Urinary bladder (tissue), 4 donors: ENCODE results near the gene COL1A1. TPM values are rescaled to one million over a fixed set of nuclear protein-coding genes. Genes with fewer than 3 reads are reported as not detected.
A peak's percentile ranks its signal among the peaks of the same experiment; 100 is the strongest.

ENCODE experiments used
- DNase-seq: peaks from one replicate; pipeline ENCODE4 v3.0.0-alpha.2; 2015; ENCODE audit errors: extremely low spot score
- H3K27ac ChIP-seq: one replicate; pipeline ENCODE4 v1.5.1; 2013; ENCODE audit warnings: low read depth, mild to moderate bottlenecking, moderate library complexity
- H3K36me3 ChIP-seq: one replicate; pipeline ENCODE4 v1.6.1; 2013; ENCODE audit warnings: mild to moderate bottlenecking, moderate library complexity; ENCODE audit not compliant: insufficient read depth
- H3K4me1 ChIP-seq: one replicate; pipeline ENCODE4 v1.6.1; 2013; ENCODE audit warnings: mild to moderate bottlenecking, moderate library complexity; ENCODE audit not compliant: insufficient read depth
- H3K4me3 ChIP-seq: one replicate; pipeline ENCODE4 v1.5.1; 2013; ENCODE audit warnings: low read depth, low read length
- WGBS: extraction: QIAGEN DNeasy Blood & Tissue Kit; methylation state at CpG from one replicate; pipeline ENCODE4 v1.1.7; 2013; 5-methylcytosine and 5-hydroxymethylcytosine counted together
- polyA plus RNA-seq: library from polyadenylated mRNA; stranded (reverse); fragments of 200-250 nt; gene quantifications from one replicate; pipeline ENCODE4 v1.2.3, GENCODE V29; 2013
- total RNA-seq: library from RNA; depleted of rRNA; stranded (reverse); fragments of >200 nt; gene quantifications from one replicate; pipeline ENCODE4 v1.2.3, GENCODE V29; 2014
- donor health status: healthy with polysubstance abuse.
- donor health status: healthy.

The COL1A1 gene
- total and polyA plus RNA-seq, 2 donors: 802 to 5,262 TPM

GRCh38 chr17:50190293-50190602, 11.2 kb downstream of the COL1A1 start:
- WGBS: 62% methylated on average over 8 of the region's 8 CpGs
- DNase-seq: no peak
- H3K4me1 ChIP-seq: no peaks in the 10 kb centered on the region
- H3K36me3 ChIP-seq: no peaks in the 10 kb centered on the region
- no peak overlapping the region for H3K4me3 ChIP-seq
- H3K27ac ChIP-seq: peak overlapping the region; percentile 66

DNA sequence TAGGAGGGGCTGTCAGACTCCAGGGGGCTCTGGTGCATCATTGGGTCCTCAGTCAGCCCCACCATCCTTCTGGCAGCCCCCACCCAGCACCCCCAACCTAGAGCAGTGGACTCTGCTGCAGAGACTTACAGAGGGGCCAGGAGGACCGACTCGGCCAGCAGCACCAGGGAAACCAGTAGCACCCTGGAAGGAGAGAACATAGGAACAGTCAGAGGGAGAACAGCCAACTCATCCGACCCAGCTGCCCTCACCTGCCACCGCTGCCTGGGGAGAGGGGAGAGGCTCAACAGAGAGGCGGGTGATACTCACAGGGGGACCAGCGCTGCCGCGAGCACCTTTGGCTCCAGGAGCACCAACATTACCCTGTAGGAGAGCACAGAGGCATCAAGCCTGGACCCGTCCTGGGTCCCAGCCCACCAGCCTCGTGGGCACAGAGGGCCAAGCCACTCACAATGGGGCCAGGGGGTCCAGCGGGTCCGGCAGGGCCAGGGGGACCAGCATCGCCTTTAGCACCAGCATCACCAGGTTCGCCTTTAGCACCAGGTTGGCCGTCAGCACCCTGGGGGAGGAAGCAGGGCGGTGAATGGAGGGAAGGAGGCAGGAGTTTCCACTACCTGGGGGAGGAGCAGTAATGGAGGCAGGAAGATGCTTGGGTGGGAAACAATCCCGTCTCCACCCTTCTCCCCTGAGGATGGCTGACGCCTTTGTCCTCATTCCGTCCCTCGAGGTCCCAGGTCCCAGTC, 11.7 kb downstream of the COL1A1 start:
- no peaks in the 10 kb centered on the region for H3K36me3 ChIP-seq
- H3K27ac ChIP-seq: peak overlapping the region; percentile 81
- no peak for DNase-seq
- H3K4me1 ChIP-seq: no peaks in the 10 kb centered on the region
- H3K4me3 ChIP-seq: no peak overlapping the region
- WGBS: 45% methylated on average over 20 of the region's 20 CpGs

DNA sequence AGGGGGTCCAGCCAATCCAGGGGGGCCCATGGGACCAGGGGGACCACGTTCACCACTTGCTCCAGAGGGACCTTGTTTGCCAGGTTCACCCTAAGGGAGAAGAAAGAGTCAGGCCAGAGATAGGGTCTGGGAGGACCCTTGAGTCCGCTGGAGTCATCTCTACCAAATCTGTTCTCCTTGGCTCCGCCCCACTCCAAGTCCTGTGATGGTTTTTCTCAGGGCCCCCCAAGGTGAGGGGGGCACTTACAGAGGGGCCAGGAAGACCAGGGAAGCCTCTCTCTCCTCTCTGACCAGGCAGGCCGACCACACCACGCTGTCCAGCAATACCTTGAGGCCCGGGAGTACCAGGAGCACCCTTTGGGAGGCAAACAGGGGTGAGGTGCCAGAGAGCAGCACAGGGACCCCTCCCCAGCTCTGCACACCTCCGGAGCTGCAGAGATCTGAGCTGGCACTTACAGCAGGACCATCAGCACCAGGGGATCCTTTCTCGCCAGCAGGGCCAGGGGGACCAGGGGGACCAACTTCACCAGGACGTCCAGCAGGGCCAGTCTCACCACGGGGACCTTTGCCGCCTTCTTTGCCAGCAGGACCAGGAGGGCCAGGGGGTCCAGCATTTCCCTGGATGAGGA, 12.4 kb downstream of the COL1A1 start:
- Histone ChIP-seq H3K4me1 (no peaks in the 10 kb centered on the region), H3K27ac (peak overlapping the region; percentile 81), H3K4me3 (no peak overlapping the region), H3K36me3 (no peaks in the 10 kb centered on the region)
- 51% methylated on average over 11 of the region's 11 CpGs for WGBS
- DNase-seq: no peak

- Histone ChIP-seq H3K4me1 (no peaks in the 10 kb centered on the region), H3K36me3 (no peaks in the 10 kb centered on the region)
Observed at GRCh38 chr17:50188531-50188920, 12.9 kb downstream of the COL1A1 start.

DNA sequence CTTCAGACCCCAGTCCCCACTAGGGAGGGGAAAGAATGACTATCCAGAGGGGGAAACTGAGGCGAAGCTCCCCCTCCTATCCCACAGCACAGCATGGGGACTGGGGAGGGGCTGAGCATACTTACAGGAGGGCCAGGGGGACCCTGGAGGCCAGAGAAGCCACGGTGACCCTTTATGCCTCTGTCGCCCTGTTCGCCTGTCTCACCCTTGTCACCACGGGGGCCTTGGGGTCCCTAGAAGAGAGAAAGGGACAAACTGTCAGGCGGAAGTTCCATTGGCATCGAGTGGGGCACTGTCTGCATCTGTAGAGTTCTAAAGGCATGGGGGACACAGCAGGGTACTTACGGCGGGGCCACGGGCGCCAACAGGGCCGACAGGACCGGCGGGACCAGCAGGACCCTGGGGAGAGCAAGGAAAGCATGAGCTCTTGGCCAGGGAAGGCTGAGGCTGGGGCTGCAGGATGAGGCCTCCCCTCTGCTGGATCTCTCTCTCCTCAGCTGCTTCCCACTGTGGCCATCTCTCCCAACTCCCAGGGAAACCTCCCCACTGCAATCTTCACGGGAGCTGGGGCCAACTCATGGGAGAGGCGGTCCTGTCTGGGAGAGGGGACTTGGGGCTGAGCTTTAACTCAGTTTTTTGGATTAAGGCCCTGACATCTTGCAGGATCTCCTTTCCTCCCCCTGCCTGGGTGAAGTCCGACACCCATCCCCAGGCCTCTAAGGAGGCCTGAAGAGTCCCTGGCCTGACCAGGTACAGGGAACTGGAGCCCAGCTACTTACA, 13.5 kb downstream of the COL1A1 start:
- no peaks in the 10 kb centered on the region for H3K4me1 ChIP-seq
- no peaks in the 10 kb centered on the region for H3K36me3 ChIP-seq
- H3K27ac ChIP-seq: peak overlapping the region; percentile 76
- H3K4me3 ChIP-seq: no peak overlapping the region
- WGBS: 51% methylated on average over 17 of the region's 17 CpGs
- no peak for DNase-seq

More at GRCh38 chr17:50188531-50188920, 12.9 kb downstream of the COL1A1 start:
- DNase-seq: no peak
- 46% methylated on average over 13 of the region's 13 CpGs for WGBS
- Histone ChIP-seq H3K4me3 (no peak overlapping the region), H3K27ac (peak overlapping the region; percentile 28)

DNA sequence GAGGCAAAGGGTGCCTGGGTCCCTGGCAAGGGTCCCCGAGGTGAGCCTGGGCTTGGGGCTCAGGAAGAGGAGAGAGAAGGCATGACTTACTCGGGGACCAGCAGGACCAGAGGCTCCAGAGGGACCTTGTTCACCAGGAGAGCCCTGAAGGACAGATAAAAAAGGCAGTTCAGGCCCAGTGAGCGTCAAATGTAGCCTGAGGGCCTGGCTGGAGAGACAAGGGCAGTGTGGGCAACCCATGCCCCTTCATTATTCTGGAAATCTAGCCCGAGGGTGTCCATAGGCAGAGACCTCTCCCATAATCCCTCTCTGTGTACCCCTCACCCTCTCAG, 14.1 kb downstream of the COL1A1 start:
- Histone ChIP-seq H3K4me1 (no peaks in the 10 kb centered on the region), H3K36me3 (no peaks in the 10 kb centered on the region), H3K4me3 (no peak overlapping the region), H3K27ac (peak overlapping the region; percentile 76)
- 38% methylated on average over 4 of the region's 4 CpGs for WGBS
- DNase-seq: no peak

GRCh38 chr17:50186661-50187393, 14.6 kb downstream of the COL1A1 start:
- no peaks in the 10 kb centered on the region for H3K36me3 ChIP-seq
- no peaks in the 10 kb centered on the region for H3K4me1 ChIP-seq
- no peak overlapping the region for H3K4me3 ChIP-seq
- no peak for DNase-seq
- peak overlapping the region; percentile 88 for H3K27ac ChIP-seq
- WGBS: 47% methylated on average over 24 of the region's 24 CpGs

DNA sequence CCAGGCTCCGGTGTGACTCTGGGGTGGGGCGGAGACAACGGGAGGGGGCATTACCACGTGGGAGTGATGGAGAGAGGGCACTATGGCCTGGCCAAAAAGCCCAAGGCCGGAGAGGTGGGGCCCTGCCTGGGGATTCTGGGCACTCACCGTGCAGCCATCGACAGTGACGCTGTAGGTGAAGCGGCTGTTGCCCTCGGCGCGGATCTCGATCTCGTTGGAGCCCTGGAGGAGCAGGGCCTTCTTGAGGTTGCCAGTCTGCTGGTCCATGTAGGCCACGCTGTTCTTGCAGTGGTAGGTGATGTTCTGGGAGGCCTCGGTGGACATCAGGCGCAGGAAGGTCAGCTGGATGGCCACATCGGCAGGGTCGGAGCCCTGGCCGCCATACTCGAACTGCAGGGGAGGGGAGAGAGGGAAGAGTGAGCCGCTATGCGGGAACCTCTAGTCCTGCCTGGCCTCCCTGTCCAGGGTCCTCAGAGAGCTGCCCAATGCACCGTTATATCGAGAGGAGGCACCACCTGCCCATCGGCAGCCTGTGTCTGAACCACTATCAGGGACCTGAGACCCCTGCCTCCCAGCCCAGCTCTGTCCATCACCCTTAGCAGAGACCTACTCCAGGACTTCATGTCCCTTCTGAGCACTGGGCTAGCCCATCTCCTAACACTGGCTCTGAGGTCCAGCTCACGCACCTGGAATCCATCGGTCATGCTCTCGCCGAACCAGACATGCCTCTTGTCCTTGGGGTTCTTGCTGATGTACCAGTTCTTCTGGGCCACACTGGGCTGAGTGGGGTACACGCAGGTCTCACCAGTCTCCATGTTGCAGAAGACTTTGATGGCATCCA, 15.6 kb downstream of the COL1A1 start:
- H3K36me3 ChIP-seq: no peaks in the 10 kb centered on the region

DNA sequence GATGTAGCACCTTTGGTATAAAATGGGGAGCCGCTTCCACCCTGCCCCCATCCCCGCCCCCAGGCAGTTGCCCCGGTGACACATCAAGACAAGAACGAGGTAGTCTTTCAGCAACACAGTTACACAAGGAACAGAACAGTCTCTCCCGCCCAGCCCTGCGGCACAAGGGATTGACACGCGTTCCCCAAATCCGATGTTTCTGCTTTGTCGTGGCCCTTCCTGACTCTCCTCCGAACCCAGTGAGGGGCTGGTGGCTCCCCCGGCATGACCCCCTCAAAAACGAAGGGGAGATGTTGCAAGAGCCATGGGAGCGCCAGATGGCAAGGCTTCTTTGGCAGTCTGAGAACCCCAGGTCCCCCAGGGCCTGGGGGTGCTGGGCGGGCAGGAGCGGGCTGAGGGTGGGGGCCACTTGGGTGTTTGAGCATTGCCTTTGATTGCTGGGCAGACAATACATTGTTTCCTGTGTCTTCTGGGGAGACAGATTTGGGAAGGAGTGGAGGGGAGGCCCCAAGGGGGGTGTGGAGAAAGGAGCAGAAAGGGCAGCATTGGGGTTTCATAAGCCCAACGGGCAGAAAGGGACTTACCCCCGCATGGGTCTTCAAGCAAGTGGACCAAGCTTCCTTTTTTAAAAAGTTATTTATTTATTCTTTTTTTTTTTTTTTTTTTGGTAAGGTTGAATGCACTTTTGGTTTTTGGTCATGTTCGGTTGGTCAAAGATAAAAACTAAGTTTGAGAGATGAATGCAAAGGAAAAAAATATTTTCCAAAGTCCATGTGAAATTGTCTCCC, 16.6 kb downstream of the COL1A1 start:
- WGBS: 37% methylated on average over 19 of the region's 19 CpGs
- Histone ChIP-seq H3K36me3 (no peaks in the 10 kb centered on the region), H3K4me3 (no peak overlapping the region), H3K4me1 (no peaks in the 10 kb centered on the region), H3K27ac (peak overlapping the region; percentile 86)
- no peak for DNase-seq

More for the DNA sequence above, 15.6 kb downstream of the COL1A1 start:
- no peaks in the 10 kb centered on the region for H3K4me1 ChIP-seq
- peak overlapping the region; percentile 90 for H3K27ac ChIP-seq
- 56% methylated on average over 31 of the region's 31 CpGs for WGBS
- H3K4me3 ChIP-seq: no peak overlapping the region
- DNase-seq: no peak

GRCh38 chr17:50184064-50184463, 17.4 kb downstream of the COL1A1 start:
- DNase-seq: no peak
- Histone ChIP-seq H3K4me3 (no peak overlapping the region), H3K36me3 (no peaks in the 10 kb centered on the region), H3K27ac (peak overlapping the region; percentile 75), H3K4me1 (no peaks in the 10 kb centered on the region)
- WGBS: 30% methylated on average over 8 of the region's 8 CpGs

DNA sequence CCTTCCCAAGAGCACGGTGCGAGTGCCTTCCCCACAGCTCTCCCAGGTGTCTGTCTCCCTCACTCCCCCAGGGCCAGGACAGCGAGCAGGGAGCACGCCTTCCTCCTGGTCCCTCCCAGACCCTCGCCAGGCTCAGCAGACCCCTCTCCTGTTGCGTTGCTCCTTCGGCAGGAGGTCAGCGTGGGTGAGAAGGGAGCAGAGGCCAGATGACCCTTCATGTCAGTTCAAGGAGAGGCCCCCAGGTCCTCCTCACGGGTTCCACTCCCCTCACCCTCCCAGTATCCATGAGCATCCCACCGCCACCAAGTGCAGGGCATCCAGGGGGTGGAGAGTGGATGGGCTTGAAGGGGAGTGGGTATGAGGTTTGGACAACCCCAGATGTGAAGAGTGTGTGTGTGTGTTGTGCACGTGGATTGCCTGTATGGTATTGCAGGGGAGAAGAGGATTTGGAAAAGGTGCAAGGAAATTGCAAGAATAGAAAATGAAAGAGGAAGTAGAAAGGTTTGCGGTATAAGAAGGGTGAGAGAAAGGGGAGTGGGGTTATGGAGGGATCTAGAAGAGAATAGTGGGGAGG, 17.9 kb downstream of the COL1A1 start:
- Histone ChIP-seq H3K36me3 (no peaks in the 10 kb centered on the region), H3K4me1 (no peaks in the 10 kb centered on the region), H3K27ac (peak overlapping the region; percentile 57), H3K4me3 (no peak overlapping the region)
- DNase-seq: no peak
- WGBS: 34% methylated on average over 12 of the region's 12 CpGs

DNA sequence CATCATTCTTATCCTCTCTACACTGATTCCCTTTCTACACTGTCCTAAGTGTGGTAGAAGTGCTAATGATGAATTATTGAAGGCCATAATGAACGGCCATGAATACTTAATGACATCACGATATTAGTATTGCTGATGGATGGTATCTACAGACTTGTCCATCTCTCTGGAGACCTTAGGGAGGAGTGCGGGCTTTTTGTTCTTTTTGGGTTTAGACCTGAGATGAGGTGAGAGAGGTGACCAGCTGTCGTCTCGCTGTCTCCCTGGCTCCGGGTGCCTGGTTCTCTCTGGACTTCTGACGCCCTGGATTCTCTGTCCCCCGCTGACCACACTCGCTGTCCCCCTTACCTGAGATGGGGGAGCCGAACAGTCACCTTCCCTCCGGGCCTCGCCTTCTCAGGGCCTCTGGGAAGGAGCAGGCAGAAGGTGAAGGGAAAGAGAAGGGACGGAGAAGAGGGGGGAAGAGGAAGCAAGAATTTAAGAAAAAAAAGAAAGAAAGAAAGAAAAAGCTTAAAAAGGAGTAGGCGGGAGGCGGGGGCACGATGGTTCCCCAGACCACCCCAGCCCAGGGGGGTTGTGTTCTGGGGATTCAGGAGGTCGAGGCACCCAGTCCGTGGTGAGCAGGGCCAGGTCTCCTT, 18.5 kb downstream of the COL1A1 start:
- Histone ChIP-seq H3K36me3 (no peaks in the 10 kb centered on the region), H3K4me1 (no peaks in the 10 kb centered on the region), H3K4me3 (no peak overlapping the region), H3K27ac (peak overlapping the region; percentile 57)
- DNase-seq: no peak
- 56% methylated on average over 18 of the region's 18 CpGs for WGBS
